WI38 (cell line): Measurements from ENCODE around the gene ASXL1.

Experiments
- H3K4me3 ChIP-seq: 2 replicates; pipeline ENCODE4 v1.5.1; 2011; ENCODE audit warnings: low read depth, mild to moderate bottlenecking, control low read depth, low read length
- CTCF ChIP-seq: IDR thresholded peaks from 2 replicates; pipeline ENCODE4 v1.5.1; 2012; ENCODE audit warnings: low read depth, mild to moderate bottlenecking, control low read depth, low read length

The ASXL1 gene

GRCh38 chr20:32482442-32483261 lies 124.5 kb downstream of the ASXL1 start:
- H3K4me3 ChIP-seq = peak overlapping the region; percentile 69
- TF ChIP-seq CTCF = no peak

GRCh38 chr20:32483351-32484224 lies 125.5 kb downstream of the ASXL1 start:
- no peak for TF ChIP-seq CTCF
- peak overlapping the region; percentile 69 for H3K4me3 ChIP-seq

- H3K4me3 ChIP-seq = peak overlapping the region; percentile 65
- no peak for TF ChIP-seq CTCF
These were observed 126.3 kb downstream of the ASXL1 start for GRCh38 chr20:32484225-32484957.

GRCh38 chr20:32484958-32485769 lies 127.0 kb downstream of the ASXL1 start:
- TF ChIP-seq CTCF = peak; percentile 78
- peak overlapping the region; percentile 65 for H3K4me3 ChIP-seq

GRCh38 chr20:32485770-32486478 lies 127.8 kb downstream of the ASXL1 start:
- H3K4me3 ChIP-seq = no peak overlapping the region
- no peak for TF ChIP-seq CTCF

- H3K4me3 ChIP-seq = no peak overlapping the region
- no peak for TF ChIP-seq CTCF
These were observed 129.2 kb downstream of the ASXL1 start for GRCh38 chr20:32487381-32487780.
